Activated CD8-positive, alpha-beta memory T cell treated with anti-CD3 and anti-CD28 coated beads for 24 hours (primary cell): ENCODE data around the gene PNPLA6.

ENCODE experiments used
- DNase-seq: peaks from one replicate; pipeline ENCODE4 v3.0.0-alpha.2; 2020

The PNPLA6 gene

DNA sequence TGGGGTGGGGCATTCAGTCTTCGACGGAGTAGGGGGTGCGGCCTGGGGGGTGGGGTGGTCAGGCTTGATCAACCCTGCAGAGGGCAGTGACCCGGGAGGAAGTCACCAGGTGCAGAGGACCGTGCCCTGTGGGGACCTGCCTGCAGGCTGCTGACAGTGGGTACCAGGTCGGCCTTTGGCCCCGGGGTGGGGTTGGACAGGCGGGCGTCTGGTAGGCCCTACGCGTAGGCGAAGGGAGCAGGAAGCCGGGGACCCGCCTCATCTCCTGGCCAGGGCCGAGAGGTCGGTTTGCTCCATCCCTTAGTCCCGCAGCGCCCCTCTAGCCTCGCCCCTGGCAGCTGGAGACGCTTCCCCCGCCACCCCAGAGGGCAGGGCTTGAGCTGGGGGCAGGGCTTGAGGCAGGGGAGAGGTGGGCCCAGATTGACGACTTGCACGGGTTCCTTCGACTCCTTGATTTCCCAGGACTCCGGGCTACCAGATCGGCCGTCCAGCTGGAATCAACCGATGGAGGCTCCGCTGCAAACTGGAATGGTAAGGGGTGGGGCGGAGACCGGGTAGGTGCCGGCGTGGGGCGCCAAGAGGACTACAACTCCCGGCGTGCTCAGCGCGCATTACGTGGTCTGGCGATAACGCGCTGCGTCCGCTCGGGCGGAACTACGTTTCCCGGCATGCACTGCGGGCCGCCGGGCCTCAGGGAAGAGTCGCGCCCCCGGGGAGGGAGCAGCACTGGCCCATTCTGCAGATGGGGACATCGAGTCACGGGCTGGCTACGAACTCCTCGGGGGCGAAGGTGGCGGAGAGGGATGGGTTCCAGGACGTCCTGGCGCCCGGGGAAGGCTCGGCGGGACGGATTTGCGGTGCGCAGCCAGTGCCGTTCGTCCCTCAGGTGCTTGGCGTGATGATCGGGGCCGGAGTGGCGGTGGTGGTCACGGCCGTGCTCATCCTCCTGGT lies at the start of gene PNPLA6:
TSS of gene PNPLA6 (plus strand) at position 671 of the 951 bp plus-strand sequence. CDS start at position 743, 72 bp downstream.
- DNase-seq: peak; percentile 98

GRCh38 chr19:7486923-7487322 lies 48.6 kb upstream of the PNPLA6 start:
- no peak for DNase-seq

DNA sequence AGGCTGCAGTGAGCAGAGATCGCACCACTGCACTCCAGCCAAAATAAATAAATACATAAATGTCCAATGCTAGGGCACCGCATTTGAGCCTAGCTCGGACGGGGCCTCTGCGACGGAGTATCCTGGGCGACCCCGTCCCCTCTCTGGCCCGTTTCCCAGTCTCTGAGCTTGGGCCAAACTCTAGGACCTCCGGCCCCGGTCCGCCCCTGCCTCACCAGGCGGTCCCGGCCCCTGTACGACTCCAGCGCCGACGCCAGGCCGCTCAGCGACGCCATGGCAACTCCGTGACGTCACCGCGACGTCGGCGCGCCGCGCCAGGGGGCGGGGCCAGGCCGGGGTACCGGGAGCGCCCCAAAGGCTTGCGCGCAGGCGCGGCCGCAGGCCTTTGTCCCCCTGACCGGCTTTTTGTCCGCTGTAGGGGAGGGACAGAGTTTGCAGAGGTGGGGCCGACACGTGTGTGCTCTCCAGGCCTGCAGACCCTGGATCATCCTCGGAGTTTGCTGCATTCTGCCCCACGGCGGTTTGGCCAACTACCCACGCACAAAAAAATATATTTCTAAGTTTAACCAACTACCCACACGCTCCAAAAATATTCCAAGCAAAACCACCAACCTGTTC lies 46.7 kb upstream of the PNPLA6 start, which contains the start of gene PEX11G:
TSS of gene PEX11G (minus strand) at position 300 of the 618 bp plus-strand sequence. CDS start at position 275, 25 bp downstream.
- DNase-seq: peak; percentile 98

GRCh38 chr19:7489609-7490044 lies 45.9 kb upstream of the PNPLA6 start:
- no peak for DNase-seq

DNA sequence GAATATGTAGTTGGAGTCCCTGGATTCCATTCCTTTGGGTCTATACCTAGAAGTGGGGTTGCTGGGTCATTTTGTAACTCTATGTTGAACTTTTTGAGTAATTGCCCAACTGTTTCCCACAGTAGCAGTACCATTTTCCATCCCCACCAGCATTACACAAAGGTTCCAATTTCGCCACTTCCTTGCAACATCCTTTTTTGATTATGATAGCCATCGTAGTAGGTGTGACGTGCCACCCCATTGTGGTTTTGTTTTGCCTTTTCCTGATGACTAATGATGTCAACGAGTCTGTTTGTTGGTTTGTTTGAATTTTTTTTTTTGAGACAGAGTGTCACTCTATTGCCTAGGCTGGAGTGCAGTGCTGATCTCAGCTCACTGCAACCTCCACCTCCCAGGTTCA lies 43.4 kb upstream of the PNPLA6 start:
- DNase-seq: no peak

GRCh38 chr19:7492558-7492957 lies 43.0 kb upstream of the PNPLA6 start:
- no peak for DNase-seq

DNA sequence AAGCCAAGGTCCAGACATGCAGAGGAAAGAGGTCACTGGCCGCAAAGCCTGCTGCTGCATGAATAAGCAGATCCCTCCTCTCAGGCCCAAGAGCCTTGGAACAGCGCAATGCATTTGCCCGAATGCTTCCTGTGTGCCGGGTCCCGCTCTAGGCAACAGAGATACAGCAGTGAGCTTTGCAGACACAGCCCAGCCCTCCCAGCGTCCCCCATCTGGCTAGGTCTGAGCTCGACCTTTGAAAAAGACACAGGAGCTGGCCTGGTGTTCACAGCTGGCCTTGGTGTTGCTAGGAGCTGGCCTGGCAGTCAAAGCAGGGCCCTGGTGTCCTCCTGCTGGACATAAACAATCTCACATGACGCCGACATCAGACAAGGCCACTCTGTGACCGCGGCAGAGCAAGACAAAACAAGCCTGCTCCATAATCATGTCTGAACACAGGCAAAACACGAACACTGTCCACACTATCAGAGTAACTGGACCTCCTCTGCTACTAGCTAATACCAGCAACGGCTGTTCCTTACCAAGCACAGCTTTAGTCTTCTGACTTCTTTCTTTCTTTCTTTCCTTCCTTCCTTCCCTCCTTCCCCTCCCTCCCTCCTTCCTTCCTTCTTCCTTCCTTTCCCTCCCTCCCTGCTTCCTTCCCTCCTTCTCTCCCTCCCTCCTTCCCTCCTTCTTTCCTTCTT lies 41.0 kb upstream of the PNPLA6 start:
- DNase-seq: no peak

GRCh38 chr19:7497292-7497691 lies 38.2 kb upstream of the PNPLA6 start:
- DNase-seq: no peak

GRCh38 chr19:7500811-7501450 lies 34.6 kb upstream of the PNPLA6 start:
- peak; percentile 77 for DNase-seq

DNA sequence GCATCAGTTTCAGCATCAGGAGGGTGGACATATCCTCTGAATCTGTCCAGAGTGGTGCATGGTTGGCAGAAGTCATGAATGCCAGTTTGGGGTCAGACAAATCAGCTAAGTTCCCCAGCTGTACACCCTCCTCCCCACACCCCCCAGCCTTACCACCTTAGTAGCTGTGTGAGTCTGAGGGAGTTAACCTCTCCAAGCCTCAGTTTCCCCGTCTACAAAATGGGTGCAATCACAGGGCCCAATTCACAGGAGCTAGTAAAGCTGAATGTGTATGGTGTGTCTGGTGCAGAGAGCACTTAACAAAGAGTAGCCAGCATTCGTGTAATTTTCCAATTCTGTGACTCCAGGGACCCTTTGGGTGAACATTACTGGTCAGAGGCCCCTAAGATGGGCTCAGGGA lies 33.0 kb upstream of the PNPLA6 start:
- no peak for DNase-seq

GRCh38 chr19:7504684-7505083 lies 30.8 kb upstream of the PNPLA6 start:
- DNase-seq: no peak

GRCh38 chr19:7505288-7505681 lies 30.2 kb upstream of the PNPLA6 start:
- DNase-seq: no peak

- DNase-seq: no peak
Observed at GRCh38 chr19:7505682-7506384, 29.7 kb upstream of the PNPLA6 start.

GRCh38 chr19:7506385-7507328 lies 28.9 kb upstream of the PNPLA6 start:
- DNase-seq: no peak

DNA sequence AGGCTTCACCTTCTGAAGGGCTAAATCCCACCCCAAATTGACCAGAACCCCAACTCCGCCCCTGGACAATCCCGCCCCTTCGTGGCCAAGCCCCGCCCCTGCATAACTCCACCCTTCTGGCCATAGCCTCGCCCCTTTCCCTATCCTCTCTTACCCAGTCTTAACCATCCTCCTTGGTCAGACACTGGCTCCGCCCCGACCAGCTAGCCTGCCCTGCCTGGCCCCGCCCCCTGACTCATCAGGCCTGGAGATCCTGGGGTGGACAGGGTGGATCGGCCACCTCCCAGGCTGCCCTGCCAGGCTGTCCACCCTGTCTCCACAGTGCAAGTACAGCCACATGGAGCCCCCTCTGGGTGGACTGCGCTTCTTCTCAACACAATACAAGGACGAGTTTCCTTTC lies 27.6 kb upstream of the PNPLA6 start:
- DNase-seq: no peak

DNA sequence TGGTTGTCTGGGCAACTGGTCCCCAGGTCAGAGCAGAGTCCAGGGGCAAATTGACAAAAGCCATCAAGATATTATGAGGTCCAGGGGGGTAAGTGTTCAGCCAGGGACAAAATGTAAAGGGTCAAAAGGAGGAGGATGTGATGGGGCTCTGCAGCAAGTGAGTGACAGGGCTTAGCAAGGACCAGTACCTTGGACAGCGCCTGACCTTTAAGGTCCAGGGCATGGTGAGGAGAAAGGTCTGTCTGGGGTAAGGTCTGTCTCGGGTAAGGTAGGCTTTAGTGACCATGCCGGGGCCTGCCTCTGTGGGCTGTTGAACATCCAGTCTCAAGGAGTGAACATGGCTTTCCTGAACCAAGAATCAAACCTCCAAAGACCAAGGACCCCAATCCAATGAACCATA lies 25.9 kb upstream of the PNPLA6 start:
- DNase-seq: no peak

DNA sequence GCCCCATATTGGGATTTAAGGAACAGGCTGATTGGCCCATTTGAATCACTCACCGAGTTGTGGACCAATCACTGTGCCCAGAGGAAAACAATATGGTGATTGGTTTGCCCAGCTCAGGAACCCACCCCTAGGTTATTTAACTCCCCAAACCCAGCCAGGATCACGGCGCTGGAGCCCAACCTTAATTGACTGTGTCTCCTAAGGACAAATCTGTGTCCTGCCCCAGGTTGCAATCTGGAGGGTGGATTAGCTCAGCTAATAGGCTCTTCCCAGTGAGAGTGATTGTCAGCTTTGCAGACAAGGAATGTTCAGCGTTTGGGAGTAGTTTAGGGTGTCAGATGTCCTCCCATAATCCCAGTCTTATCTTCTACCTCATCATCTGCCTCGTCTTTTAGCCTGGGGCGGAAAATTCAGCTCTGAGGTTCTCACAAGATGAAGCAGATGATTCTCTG lies 23.1 kb upstream of the PNPLA6 start:
- DNase-seq: no peak

DNA sequence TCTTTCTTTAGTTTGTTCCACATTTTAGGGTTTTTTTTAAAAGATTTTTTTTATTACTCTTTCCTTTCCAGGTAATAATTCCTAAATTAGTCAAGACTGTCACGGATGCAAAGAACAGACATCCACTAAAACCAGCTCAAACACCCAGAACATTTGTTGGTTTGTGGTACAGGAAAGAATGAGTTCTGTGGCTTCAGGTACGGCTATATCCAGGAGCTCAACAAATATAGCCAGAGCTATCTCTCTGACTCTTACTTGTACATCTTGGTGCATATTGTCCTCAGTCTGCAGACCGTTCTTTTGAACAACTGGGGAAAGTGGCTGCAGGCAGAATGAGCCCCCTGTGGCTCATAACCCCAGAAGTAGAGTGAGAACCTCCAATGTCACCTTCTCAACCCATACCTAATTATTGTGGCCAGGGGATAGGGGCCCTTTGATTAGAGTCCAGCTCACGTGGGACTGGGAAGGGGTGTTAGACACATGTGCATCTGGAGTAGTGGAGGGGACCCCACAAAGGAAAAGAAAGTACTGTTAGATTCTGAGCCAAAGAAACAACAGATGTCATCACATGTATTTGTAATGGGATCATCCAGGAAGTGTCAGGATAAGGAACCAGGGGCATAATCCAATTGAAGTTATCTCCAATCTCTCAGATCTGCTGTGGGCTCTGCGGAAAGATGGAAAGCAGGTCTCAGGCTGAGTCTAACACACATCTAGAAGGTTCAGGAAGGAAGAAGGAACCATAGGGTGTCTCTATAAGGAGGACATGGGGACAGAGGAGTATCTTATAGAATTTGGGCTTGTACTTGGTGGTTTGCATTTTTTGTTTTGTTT lies 21.5 kb upstream of the PNPLA6 start:
- DNase-seq: no peak

DNA sequence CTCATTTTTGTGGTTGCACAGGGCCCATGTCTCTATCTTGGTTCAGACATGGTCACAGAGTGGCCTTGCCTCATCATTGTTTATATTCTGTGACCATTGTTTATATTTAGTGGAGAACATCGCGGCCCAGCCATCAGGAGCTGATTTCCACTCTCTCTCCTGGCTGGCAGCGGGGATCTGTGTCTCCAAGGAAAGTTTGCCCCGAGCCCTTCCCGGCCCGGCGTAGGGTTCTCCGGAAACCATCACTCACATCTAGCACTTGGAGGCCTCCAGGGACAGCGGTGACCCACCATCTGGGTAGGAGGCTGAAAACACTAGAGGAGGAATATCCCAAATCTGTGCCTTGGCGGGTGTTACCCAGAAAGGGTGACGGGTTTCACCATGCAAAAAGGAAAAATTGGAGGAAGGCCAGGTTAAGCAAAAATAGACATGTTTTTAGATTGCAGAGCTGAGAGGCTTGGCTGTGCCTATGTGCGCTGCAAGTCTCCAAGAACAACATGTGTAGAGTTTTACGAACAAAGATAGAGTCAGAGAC lies 20.3 kb upstream of the PNPLA6 start:
- no peak for DNase-seq
